Measurements from ENCODE around the gene GALK2.

GRCh38 chr15:49331442-49331841 lies 161.4 kb downstream of the GALK2 start:
- TF ChIP-seq CTCF (IDR thresholded peaks at IDR 0.05): no peak
- TF ChIP-seq REST (IDR thresholded peaks at IDR 0.05): no peak
- no peak for TF ChIP-seq ELK1 (IDR thresholded peaks at IDR 0.05; ENCODE audit: low read depth, low read length)
- no peak for TF ChIP-seq CHD2 (IDR thresholded peaks at IDR 0.05; ENCODE audit: low read length, partially characterized antibody)
- no peak for TF ChIP-seq USF2 (IDR thresholded peaks at IDR 0.05)
- no peak for TF ChIP-seq POLR2A (IDR thresholded peaks at IDR 0.05; ENCODE audit: low read length)
- no peak for TF ChIP-seq SREBF2 (IDR thresholded peaks at IDR 0.05)
- TF ChIP-seq CEBPB (IDR thresholded peaks at IDR 0.05): no peak
- no peak for TF ChIP-seq MAZ (IDR thresholded peaks at IDR 0.05; ENCODE audit: borderline replicate concordance, low read depth, low read length)
